Measurements from ENCODE around the gene PDE6B.

GRCh38 chr4:576991-577498 is 48.3 kb upstream of the PDE6B start:
- TF ChIP-seq POLR2A (IDR thresholded peaks at IDR 0.05; ENCODE audit: low read length) (no peak), GATA1 (IDR thresholded peaks at IDR 0.05; ENCODE audit: low read depth, low read length) (no peak)

Data from erythroblast (primary cell).